ENCODE measurements around the gene SUPT6H. TPM values are rescaled to one million over a fixed set of nuclear protein-coding genes. Genes with fewer than 3 reads are reported as not detected.

The SUPT6H gene
- total and polyA plus RNA-seq, 2 of the 4 experiments (the other 2 are of a cell fraction) = 41.4 to 44.8 TPM

GRCh38 chr17:28749516-28750177 is 87.6 kb downstream of the SUPT6H start:
- H3K23ac ChIP-seq (ENCODE audit: low read depth, low read length) = no peak overlapping the region
- H3K4me1 ChIP-seq (ENCODE audit: control insufficient read depth, insufficient read depth, low read length) = peaks cover 13% of the 10 kb centered on the region
- H3K18ac ChIP-seq (ENCODE audit: low read depth, low read length) = no peak overlapping the region
- H2BK20ac ChIP-seq (ENCODE audit: low read depth, low read length) = no peak overlapping the region
- no peak overlapping the region for H3K9ac ChIP-seq (ENCODE audit: low read depth, low read length)
- no peak overlapping the region for H2BK5ac ChIP-seq (ENCODE audit: low read depth, low read length, poor library complexity, severe bottlenecking)
- no peak overlapping the region for H2BK120ac ChIP-seq (ENCODE audit: low read depth, low read length)
- DNase-seq = no peak
- no TSS peak for BruUV-seq (replicated peaks)
- no peak overlapping the region for H3K4me3 ChIP-seq (ENCODE audit: insufficient read depth, low read depth, low read length)
- H3K56ac ChIP-seq (ENCODE audit: extremely low read depth, insufficient read depth, low read length) = no peak overlapping the region
- no peak overlapping the region for H3K14ac ChIP-seq (replicated peaks; ENCODE audit: low read depth, low read length)
- no peak overlapping the region for H2AFZ ChIP-seq (replicated peaks; ENCODE audit: low read length, poor library complexity)
- no peak overlapping the region for H3K27ac ChIP-seq (ENCODE audit: insufficient read depth, low read length)
- ATAC-seq (ENCODE audit: low read depth) = no peak
- no peak overlapping the region for H2AK9ac ChIP-seq (replicated peaks; ENCODE audit: low read depth, low read length, poor library complexity)
- no peak overlapping the region for H4K5ac ChIP-seq (ENCODE audit: low read depth, low read length)
- intact Hi-C loops (cut with micrococcal nuclease) = loop anchor here (1.0 kb wide), 1 partner anchor 23 kb away; the partner anchor contains the start of gene TLCD1
- peaks cover 79% of the 10 kb centered on the region for H4K20me1 ChIP-seq (ENCODE audit: insufficient read depth, low read length)
- TF ChIP-seq CEBPB (IDR thresholded peaks at IDR 0.05; ENCODE audit: low read depth, low read length) (no peak), SMC3 (IDR thresholded peaks at IDR 0.05; ENCODE audit: low read depth, low read length) (no peak), MAZ (IDR thresholded peaks at IDR 0.05; ENCODE audit: borderline replicate concordance, low read depth, low read length) (no peak), NFE2L2 (IDR thresholded peaks at IDR 0.05; ENCODE audit: low read depth, low read length) (no peak), USF2 (IDR thresholded peaks at IDR 0.05; ENCODE audit: low read depth, low read length) (no peak), FOS (IDR thresholded peaks at IDR 0.05; ENCODE audit: low read depth, low read length) (no peak)
- ChIA-PET CTCF (interaction anchor here (0.6 to 5.4 kb wide), 3 partner anchors 22 to 199 kb away, joined by 3 to 60 read pairs (median 3); partner anchors contain the start of genes NEK8 and TLCD1), POLR2A (ENCODE audit: unreplicated experiment) (no interaction called here)
- no peak overlapping the region for H2BK15ac ChIP-seq (ENCODE audit: low read depth, low read length)
- H3K36me3 ChIP-seq (ENCODE audit: control insufficient read depth, insufficient read depth, low read length) = peaks cover 55% of the 10 kb centered on the region
- H3K79me1 ChIP-seq (ENCODE audit: low read depth in 1 of 2, low read length in 2 of 2) = peaks cover 20 to 72% of the 10 kb centered on the region in 2 experiments
- no peaks in the 10 kb centered on the region for H3K27me3 ChIP-seq (ENCODE audit: control insufficient read depth, insufficient read depth, low read length)
- no peak overlapping the region for H3K4me2 ChIP-seq (ENCODE audit: low read depth, low read length)
- no peak overlapping the region for H4K91ac ChIP-seq (ENCODE audit: insufficient read depth, low read depth, low read length)
- H2AK5ac ChIP-seq (ENCODE audit: low read depth, low read length) = no peak overlapping the region
- dilution Hi-C loops (cut with HindIII; ENCODE audit: low sequenced_read_pairs, unreplicated experiment) = no loop called here
- H3K4ac ChIP-seq (ENCODE audit: low read depth, low read length) = no peak overlapping the region
- H3K9me3 ChIP-seq (ENCODE audit: control insufficient read depth, insufficient read depth, low read length) = no peaks in the 10 kb centered on the region
- 90% methylated on average over 2 of the region's 11 CpGs; no CpG with 5 or more reads in 1 of the 2 experiments for WGBS, 2 experiments (ENCODE audit: extremely low coverage in 2 of 2, insufficient read length in 1 of 2)
- no peak overlapping the region for H4K8ac ChIP-seq (ENCODE audit: low read depth in 2 of 2, low read length in 2 of 2)
- in situ Hi-C loops (cut with MboI; ENCODE audit: low sequenced_read_pairs) = no loop called here
- peaks cover 8% of the 10 kb centered on the region; the same call in 1 of the 2 replicates for H3K9me1 ChIP-seq (ENCODE audit: insufficient read depth, low read length)

Data from IMR-90 (cell line).